Motor neuron (in vitro differentiated cells): ENCODE results near the gene ALPI. TPM values are rescaled to one million over a fixed set of nuclear protein-coding genes. Genes with fewer than 3 reads are reported as not detected.
"Not testable (repeated sequence)": the region's sequence is repeated elsewhere in the genome, so short reads cannot be mapped to it uniquely, and the experiment has no call there.

Experiments used
- ATAC-seq, 8 experiments: fragments of 200-7000 bp; cut with Tn5 transposase; replicated peaks in 6 of 8; 2 replicates each; pipeline ENCODE4 v1.8.0; 2021; ENCODE audit warnings: mild to moderate bottlenecking in 8 of 8, moderate library complexity in 8 of 8
- H3K27ac ChIP-seq, 2 donors: fragments of 250-450 bp; sonication (Bioruptor Pico); 2 replicates each; pipeline ENCODE4 v1.9.0; 2021; ENCODE audit warnings: antibody characterized with exemption in 2 of 2, mild to moderate bottlenecking in 2 of 2, moderate library complexity in 1 of 2
- H3K4me1 ChIP-seq, 2 donors: fragments of 250-450 bp; sonication (Bioruptor Pico); replicated peaks in 1 of 2; 2 replicates each; pipeline ENCODE4 v1.6.1; 2021; ENCODE audit warnings: antibody characterized with exemption in 2 of 2, mild to moderate bottlenecking in 2 of 2, moderate library complexity in 1 of 2
- H3K4me3 ChIP-seq, 5 donors: fragments of 250-450 bp; sonication (Bioruptor Pico); 2 replicates each; pipeline ENCODE4 v1.9.0; 2021; ENCODE audit warnings: antibody characterized with exemption in 5 of 5, mild to moderate bottlenecking in 5 of 5, moderate library complexity in 4 of 5
- WGBS, 10 experiments: fragments of 450-650 bp; shearing (Covaris generic); methylation state at CpG; one replicate each; pipeline ENCODE4 v1.0.0; 2022; 5-methylcytosine and 5-hydroxymethylcytosine counted together
- in situ Hi-C, 9 experiments: fragments of 400-800 bp; cut with MboI; loops; one replicate each; pipeline ENCODE4 v1.15.0; 2021; ENCODE audit warnings: low sequenced_read_pairs in 9 of 9, low pct_unique_long_range_greater_than_20kb in 2 of 9; ENCODE audit not compliant: unreplicated experiment in 9 of 9
- total RNA-seq, 8 experiments: library from RNA; unstranded; fragments of 300-600 nt; gene quantifications; 2 replicates each; pipeline versions ENCODE4 v1.2.3 to v1.2.4, GENCODE V29; 2022

The ALPI gene
- total RNA-seq, 8 experiments from 2014 or later: 0.10 to 0.42 (median 0.18) TPM; not detected in 3

GRCh38 chr2:232446266-232446777, 9.6 kb upstream of the ALPI start:
- H3K4me3 ChIP-seq, H3K27ac ChIP-seq: not testable (repeated sequence)
- peak; percentile 42 to 79 (median 55) for ATAC-seq
- peaks cover 20 to 26% of the 10 kb centered on the region in 2 donors for H3K4me1 ChIP-seq
- in situ Hi-C loops: loop anchor here in 5 of 9 experiments (25.0 kb wide), 1 partner anchor 534 kb away; no protein-coding TSS in a partner anchor
- 100% methylated on average over 1 of the region's 9 CpGs; no CpG with 5 or more reads in 9 of the 10 experiments for WGBS, 10 experiments

- WGBS, 10 experiments: 33 to 100% (median 77%) methylated on average over 1 to 3 of the region's 9 CpGs; no CpG with 5 or more reads in 4 of the 10 experiments
- in situ Hi-C loops: loop anchor here in 5 of 9 experiments (25.0 kb wide), 1 partner anchor 535 kb away; no protein-coding TSS in a partner anchor
- Histone ChIP-seq H3K27ac (peak overlapping the region; percentile 55 to 71), H3K4me3 (no peak overlapping the region), H3K4me1 (peaks cover 20 to 26% of the 10 kb centered on the region in 2 donors)
- ATAC-seq: no peak
Observed at GRCh38 chr2:232447091-232447620, 8.8 kb upstream of the ALPI start.

DNA sequence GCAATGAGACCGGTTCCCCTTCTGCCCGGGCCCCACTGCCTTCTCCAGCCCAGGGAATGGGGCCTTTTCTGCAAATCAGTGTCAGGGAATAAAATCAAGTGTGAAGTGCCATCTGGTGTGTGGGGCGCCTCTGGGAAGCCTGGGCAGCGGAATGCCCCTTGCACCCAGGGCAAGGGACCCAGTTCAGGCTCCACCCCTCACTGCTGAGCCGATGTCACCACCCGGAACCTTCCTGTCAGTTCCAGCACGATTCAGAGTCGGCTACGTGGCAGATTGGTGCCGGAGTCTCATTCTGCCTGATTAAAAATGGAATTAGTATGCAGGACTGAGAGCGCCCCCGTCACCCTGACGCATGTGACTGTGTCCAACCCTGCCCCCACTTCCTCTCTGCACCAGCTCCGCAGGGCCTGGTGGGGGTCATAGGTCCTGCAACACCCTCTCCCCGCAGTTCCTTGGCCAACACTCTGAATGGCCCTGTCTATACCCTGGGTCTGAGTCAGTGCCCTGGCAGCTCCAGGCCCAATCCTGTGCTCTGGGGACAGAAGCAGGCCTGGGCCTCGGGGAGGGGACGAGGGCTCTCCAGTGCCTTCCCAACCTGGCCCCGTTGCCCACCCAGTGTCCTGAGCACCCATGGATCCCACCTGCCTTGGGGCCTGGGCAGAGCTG, 8.2 kb upstream of the ALPI start:
- in situ Hi-C loops: loop anchor here in 5 of 9 experiments (25.0 kb wide), 1 partner anchor 535 kb away; no protein-coding TSS in a partner anchor
- H3K4me3 ChIP-seq: no peak overlapping the region
- WGBS, 10 experiments: 40 to 100% (median 72%) methylated on average over 1 to 11 of the region's 18 CpGs; no CpG with 5 or more reads in 3 of the 10 experiments
- ATAC-seq: peak in 5 of 8 experiments; percentile 69 to 80 (median 74)
- peak overlapping the region; percentile 56 to 71 for H3K27ac ChIP-seq
- H3K4me1 ChIP-seq: peaks cover 20 to 26% of the 10 kb centered on the region in 2 donors

GRCh38 chr2:232448304-232448690, 7.7 kb upstream of the ALPI start:
- WGBS, 10 experiments: 100% methylated on average over 1 of the region's 10 CpGs; no CpG with 5 or more reads in 9 of the 10 experiments
- peak in 5 of 8 experiments; percentile 1 to 42 (median 26) for ATAC-seq
- Histone ChIP-seq H3K4me3 (no peak overlapping the region), H3K4me1 (peaks cover 20 to 26% of the 10 kb centered on the region in 2 donors), H3K27ac (peak overlapping the region; percentile 56 to 71)
- in situ Hi-C loops: loop anchor here in 5 of 9 experiments (25.0 kb wide), 1 partner anchor 536 kb away; no protein-coding TSS in a partner anchor

DNA sequence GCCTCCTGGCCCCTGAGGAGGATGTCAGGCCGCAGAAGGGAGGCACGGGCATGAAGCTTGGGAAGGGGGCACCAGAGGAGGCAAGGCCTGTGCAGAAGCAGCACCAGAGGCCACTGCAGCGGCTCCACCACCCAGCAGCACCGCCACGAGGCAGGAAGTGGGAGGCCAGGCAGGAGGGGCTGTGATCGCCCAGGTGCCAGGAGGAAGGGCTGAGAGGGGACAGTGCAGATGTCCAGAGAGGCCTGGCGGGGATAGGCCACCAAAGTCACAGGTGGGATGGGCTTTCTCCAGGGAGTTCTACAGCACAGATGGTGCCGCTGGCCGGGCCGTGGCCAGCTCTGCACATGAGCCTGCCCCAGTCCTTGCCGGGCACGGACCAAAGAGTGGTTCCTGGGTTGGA, 6.0 kb upstream of the ALPI start:
- WGBS, 10 experiments: 33 to 90% (median 60%) methylated on average over 1 to 7 of the region's 12 CpGs; no CpG with 5 or more reads in 5 of the 10 experiments
- no peak overlapping the region for H3K4me3 ChIP-seq
- ATAC-seq: peak in 1 of 8 experiments; percentile 44
- in situ Hi-C loops: loop anchor here in 5 of 9 experiments (10.0 to 25.0 kb wide), 2 partner anchors 75 to 538 kb away; partner anchors contain the start of genes CHRND (in 1 of the 5) and PRSS56 (in 1 of the 5)
- peaks cover 18 to 21% of the 10 kb centered on the region in 2 donors for H3K4me1 ChIP-seq
- H3K27ac ChIP-seq: no peak overlapping the region

DNA sequence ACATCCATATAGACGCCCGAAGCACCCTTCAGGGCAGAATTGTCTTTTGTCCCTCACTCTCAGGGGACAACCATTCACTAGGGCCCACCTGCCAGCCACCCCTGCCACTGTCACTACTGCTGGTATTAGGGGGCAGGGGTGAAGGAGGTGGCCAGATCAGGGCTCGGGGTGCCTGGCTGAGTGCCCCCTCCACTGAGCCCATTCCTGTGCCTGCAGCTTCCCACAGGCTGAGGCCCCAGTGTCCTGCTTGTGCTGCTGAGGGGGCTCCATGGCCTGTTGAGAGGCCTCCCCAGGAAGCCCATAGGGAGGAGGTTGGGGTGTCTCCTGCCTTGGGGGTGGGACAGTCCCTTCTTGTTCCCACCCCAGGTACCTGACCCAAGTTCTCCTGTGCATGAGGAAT, 4.3 kb upstream of the ALPI start:
- not testable (repeated sequence) for ATAC-seq, H3K4me3 ChIP-seq, H3K27ac ChIP-seq
- WGBS, 10 experiments: 0 to 100% (median 73%) methylated on average over 1 to 2 of the region's 3 CpGs; no CpG with 5 or more reads in 4 of the 10 experiments
- peaks cover 14 to 17% of the 10 kb centered on the region in 2 donors for H3K4me1 ChIP-seq
- in situ Hi-C loops: loop anchor here in 1 of 9 experiments (10.0 kb wide), 1 partner anchor 73 kb away; the partner anchor contains the start of genes CHRND and PRSS56

DNA sequence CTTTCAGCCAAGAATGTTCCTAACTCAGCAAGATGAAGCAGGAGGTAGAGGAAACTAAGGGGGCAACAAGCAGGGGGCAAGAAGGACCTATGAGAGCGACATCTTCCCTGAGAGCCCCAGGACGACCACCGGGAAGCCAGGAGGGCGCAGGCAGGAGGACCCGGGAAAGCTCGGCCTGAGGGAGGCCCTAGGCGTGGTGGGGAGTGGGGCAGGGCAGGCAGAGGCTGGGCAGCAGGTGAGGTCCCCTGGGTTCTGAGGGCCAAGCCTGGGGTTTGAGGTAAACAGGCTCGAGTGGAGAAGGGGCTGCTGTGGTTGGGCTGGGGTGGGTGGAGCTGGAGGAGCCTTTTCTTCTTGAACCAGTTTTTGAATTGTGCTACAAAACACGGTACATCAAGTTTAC, 1.3 kb upstream of the ALPI start:
- WGBS, 10 experiments: 33 to 100% (median 52%) methylated on average over 1 to 4 of the region's 9 CpGs; no CpG with 5 or more reads in 6 of the 10 experiments
- in situ Hi-C loops: loop anchor here in 1 of 9 experiments (10.0 kb wide), 1 partner anchor 70 kb away; the partner anchor contains the start of genes CHRND and PRSS56
- Histone ChIP-seq H3K4me3 (no peak overlapping the region), H3K4me1 (no peaks in the 10 kb centered on the region), H3K27ac (no peak overlapping the region)
- ATAC-seq: no peak

DNA sequence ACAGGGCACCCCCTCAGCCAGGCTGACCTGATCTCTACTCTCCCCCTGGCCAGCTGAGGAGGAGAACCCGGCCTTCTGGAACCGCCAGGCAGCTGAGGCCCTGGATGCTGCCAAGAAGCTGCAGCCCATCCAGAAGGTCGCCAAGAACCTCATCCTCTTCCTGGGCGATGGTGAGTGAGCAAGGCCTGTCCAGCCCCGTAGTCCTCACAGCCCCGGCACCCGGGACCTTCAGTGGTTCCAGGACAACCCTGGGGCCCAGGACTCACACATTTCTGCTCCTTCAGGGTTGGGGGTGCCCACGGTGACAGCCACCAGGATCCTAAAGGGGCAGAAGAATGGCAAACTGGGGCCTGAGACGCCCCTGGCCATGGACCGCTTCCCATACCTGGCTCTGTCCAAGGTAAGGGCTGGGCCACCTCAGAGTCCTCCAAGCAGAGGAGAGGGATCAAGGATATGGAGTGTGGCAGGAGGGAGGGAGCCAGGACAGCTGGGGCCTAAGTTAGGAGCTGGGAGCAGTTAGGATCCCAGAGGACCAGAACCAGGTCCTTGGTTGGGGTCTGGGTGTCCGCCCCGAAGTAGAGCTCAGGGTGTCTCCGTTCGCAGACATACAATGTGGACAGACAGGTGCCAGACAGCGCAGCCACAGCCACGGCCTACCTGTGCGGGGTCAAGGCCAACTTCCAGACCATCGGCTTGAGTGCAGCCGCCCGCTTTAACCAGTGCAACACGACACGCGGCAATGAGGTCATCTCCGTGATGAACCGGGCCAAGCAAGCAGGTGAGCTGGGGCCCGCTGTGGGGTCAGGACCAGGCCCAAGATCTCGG, 555 bp downstream of the ALPI start:
- 40 to 100% (median 90%) methylated on average over 1 to 8 of the region's 27 CpGs; no CpG with 5 or more reads in 3 of the 10 experiments for WGBS, 10 experiments
- in situ Hi-C loops: loop anchor here in 1 of 9 experiments (10.0 kb wide), 1 partner anchor 68 kb away; the partner anchor contains the start of genes CHRND and PRSS56
- Histone ChIP-seq H3K4me1 (no peaks in the 10 kb centered on the region), H3K27ac (no peak overlapping the region), H3K4me3 (no peak overlapping the region)
- ATAC-seq: no peak

- ATAC-seq: no peak
- Histone ChIP-seq H3K4me3 (no peak overlapping the region), H3K27ac (no peak overlapping the region), H3K4me1 (no peaks in the 10 kb centered on the region)
- in situ Hi-C loops: loop anchor here in 1 of 9 experiments (10.0 kb wide), 1 partner anchor 67 kb away; the partner anchor contains the start of genes CHRND and PRSS56
- 0 to 100% (median 73%) methylated on average over 1 to 6 of the region's 21 CpGs; no CpG with 5 or more reads in 4 of the 10 experiments for WGBS, 10 experiments
Observed at GRCh38 chr2:232457121-232458011, 1.4 kb downstream of the ALPI start.

DNA sequence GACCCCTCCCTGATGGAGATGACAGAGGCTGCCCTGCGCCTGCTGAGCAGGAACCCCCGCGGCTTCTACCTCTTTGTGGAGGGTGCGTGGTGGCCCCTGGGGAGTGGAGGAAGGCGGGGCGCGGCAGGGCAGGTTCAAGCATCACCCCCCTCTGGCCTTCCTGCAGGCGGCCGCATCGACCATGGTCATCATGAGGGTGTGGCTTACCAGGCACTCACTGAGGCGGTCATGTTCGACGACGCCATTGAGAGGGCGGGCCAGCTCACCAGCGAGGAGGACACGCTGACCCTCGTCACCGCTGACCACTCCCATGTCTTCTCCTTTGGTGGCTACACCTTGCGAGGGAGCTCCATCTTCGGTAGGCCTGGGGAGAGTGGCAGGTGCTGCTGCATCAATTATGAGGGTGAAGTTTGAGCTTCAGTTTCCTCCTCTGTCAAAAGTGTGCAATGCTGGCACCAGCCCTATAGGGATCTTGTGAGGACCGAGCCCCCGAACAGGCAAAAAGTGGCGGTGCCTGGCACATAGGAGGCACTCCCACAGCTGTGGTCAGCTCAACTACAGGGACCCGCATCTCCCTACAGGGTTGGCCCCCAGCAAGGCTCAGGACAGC, 2.2 kb downstream of the ALPI start:
- 40 to 88% (median 78%) methylated on average over 1 to 8 of the region's 25 CpGs; no CpG with 5 or more reads in 4 of the 10 experiments for WGBS, 10 experiments
- no peak overlapping the region for H3K4me3 ChIP-seq

More for the DNA sequence above, 2.2 kb downstream of the ALPI start:
- ATAC-seq: no peak
- Histone ChIP-seq H3K4me1 (no peaks in the 10 kb centered on the region), H3K27ac (no peak overlapping the region)
- in situ Hi-C loops: loop anchor here in 1 of 9 experiments (10.0 kb wide), 1 partner anchor 67 kb away; the partner anchor contains the start of genes CHRND and PRSS56
